Fibroblast of lung (primary cell): ENCODE data around the gene VPS13D.

Source experiments
- CTCF ChIP-seq, 2 donors: IDR thresholded peaks in 1 of 2; conservative IDR thresholded peaks in 1 of 2; 1 replicate in 1 of 2; 2 replicates in 1 of 2; pipeline ENCODE4 v1.5.1; 2011 to 2012; ENCODE audit warnings: low read length in 2 of 2, control low read depth in 1 of 2, inconsistent platforms in 1 of 2, low read depth in 1 of 2, mild to moderate bottlenecking in 1 of 2
- EZH2 ChIP-seq: IDR thresholded peaks from 2 replicates; pipeline ENCODE4 v1.5.1; 2012; ENCODE audit warnings: low read length, control low read depth, mild to moderate bottlenecking; ENCODE audit errors: missing control alignments

DNA sequence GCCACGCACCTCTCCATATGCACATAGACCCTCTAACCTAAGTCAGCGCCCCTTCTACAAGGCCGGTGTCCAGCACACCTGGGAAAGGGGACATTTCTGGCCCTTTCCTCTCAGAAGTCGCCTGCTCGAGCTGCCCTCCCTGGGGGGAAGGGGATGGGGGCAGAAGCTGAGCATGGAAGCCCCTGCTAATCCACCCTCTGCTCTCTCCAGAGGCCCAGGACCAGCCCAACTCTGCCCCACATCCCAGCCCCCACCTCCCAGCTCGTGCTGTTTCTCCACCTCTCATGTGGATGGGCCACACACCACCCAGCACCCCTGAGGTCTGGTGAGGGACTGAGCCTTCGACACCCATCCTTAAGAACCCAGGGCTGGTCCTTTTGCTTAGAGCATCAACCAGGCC lies 48.3 kb upstream of the VPS13D start:
- no peak for TF ChIP-seq CTCF (conservative IDR thresholded peaks at IDR 0.05 in 1 of 2, IDR thresholded peaks at IDR 0.05 in 1 of 2; ENCODE audit: low read depth in 1 of 2, low read length in 2 of 2)
- no peak for TF ChIP-seq EZH2
